ENCODE results near the gene RABGAP1L.

The RABGAP1L gene

GRCh38 chr1:174922121-174922520, 762.8 kb downstream of the RABGAP1L start:
- Histone ChIP-seq H3K4me3 (ENCODE audit: low read length) (no peak overlapping the region), H3K9me3 (ENCODE audit: insufficient read depth, low read length) (0 out of 2 replicates have a peak, but pooled peaks cover 4% of the 10 kb centered on the region), H3K27me3 (ENCODE audit: low read depth, low read length) (no peaks in the 10 kb centered on the region), H4K20me1 (ENCODE audit: insufficient read depth, low read length) (no peaks in the 10 kb centered on the region; the same call in 1 of the 2 replicates), H2AFZ (ENCODE audit: low read depth, low read length) (no peak overlapping the region), H3K27ac (ENCODE audit: low read length) (no peak overlapping the region), H3K79me2 (ENCODE audit: low read length) (no peaks in the 10 kb centered on the region), H3K4me1 (ENCODE audit: low read length) (peaks cover 21% of the 10 kb centered on the region), H3K36me3 (replicated peaks; ENCODE audit: low read depth, low read length) (peaks cover 3% of the 10 kb centered on the region), H3K9ac (ENCODE audit: low read length) (no peak overlapping the region), H3K4me2 (ENCODE audit: low read length) (no peak overlapping the region)
- TF ChIP-seq, protein P1, sequence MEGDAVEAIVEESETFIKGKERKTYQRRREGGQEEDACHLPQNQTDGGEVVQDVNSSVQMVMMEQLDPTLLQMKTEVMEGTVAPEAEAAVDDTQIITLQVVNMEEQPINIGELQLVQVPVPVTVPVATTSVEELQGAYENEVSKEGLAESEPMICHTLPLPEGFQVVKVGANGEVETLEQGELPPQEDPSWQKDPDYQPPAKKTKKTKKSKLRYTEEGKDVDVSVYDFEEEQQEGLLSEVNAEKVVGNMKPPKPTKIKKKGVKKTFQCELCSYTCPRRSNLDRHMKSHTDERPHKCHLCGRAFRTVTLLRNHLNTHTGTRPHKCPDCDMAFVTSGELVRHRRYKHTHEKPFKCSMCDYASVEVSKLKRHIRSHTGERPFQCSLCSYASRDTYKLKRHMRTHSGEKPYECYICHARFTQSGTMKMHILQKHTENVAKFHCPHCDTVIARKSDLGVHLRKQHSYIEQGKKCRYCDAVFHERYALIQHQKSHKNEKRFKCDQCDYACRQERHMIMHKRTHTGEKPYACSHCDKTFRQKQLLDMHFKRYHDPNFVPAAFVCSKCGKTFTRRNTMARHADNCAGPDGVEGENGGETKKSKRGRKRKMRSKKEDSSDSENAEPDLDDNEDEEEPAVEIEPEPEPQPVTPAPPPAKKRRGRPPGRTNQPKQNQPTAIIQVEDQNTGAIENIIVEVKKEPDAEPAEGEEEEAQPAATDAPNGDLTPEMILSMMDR (IDR thresholded peaks at IDR 0.05; ENCODE audit: low read depth, low read length): no peak
- no peak for TF ChIP-seq EZH2phosphoT487 (IDR thresholded peaks at IDR 0.05; ENCODE audit: low read depth)

DNA sequence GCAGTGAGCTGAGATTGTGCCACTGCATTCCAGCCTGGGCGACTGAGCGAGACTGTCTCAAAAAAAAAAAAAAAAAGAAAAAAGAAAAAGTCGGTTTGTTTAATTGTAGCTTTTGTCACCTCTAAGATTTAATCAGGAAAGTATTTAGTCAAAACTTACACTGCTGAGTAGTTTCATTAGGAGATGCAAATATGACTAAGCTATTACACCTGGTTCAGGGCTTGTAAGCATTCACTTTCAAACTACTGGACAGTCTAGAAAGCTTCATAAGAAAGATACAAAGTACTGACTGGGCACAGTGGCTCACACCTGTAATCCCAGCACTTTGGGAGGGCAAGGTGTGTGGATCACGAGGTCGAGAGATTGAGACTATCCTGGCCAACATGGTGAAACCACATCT, 764.5 kb downstream of the RABGAP1L start:
- Histone ChIP-seq H3K27ac (ENCODE audit: low read length) (no peak overlapping the region), H3K4me2 (ENCODE audit: low read length) (peak overlapping the region; percentile 46), H2AFZ (ENCODE audit: low read depth, low read length) (no peak overlapping the region), H3K27me3 (ENCODE audit: low read depth, low read length) (no peaks in the 10 kb centered on the region), H3K9me3 (ENCODE audit: insufficient read depth, low read length) (0 out of 2 replicates have a peak, but pooled peaks cover 4% of the 10 kb centered on the region), H3K4me1 (ENCODE audit: low read length) (peaks cover 29% of the 10 kb centered on the region), H3K9ac (ENCODE audit: low read length) (no peak overlapping the region), H3K36me3 (replicated peaks; ENCODE audit: low read depth, low read length) (peaks cover 3% of the 10 kb centered on the region), H4K20me1 (ENCODE audit: insufficient read depth, low read length) (no peaks in the 10 kb centered on the region; the same call in 1 of the 2 replicates), H3K79me2 (ENCODE audit: low read length) (no peaks in the 10 kb centered on the region), H3K4me3 (ENCODE audit: low read length) (no peak overlapping the region)
- TF ChIP-seq, protein P1 (IDR thresholded peaks at IDR 0.05; ENCODE audit: low read depth, low read length): no peak
- no peak for TF ChIP-seq EZH2phosphoT487 (IDR thresholded peaks at IDR 0.05; ENCODE audit: low read depth)

- H3K4me2 ChIP-seq (ENCODE audit: low read length): no peak overlapping the region
- no peaks in the 10 kb centered on the region for H3K27me3 ChIP-seq (ENCODE audit: low read depth, low read length)
- no peaks in the 10 kb centered on the region for H3K79me2 ChIP-seq (ENCODE audit: low read length)
- peaks cover 24% of the 10 kb centered on the region for H3K4me1 ChIP-seq (ENCODE audit: low read length)
- H2AFZ ChIP-seq (ENCODE audit: low read depth, low read length): no peak overlapping the region
- no peaks in the 10 kb centered on the region; the same call in 1 of the 2 replicates for H4K20me1 ChIP-seq (ENCODE audit: insufficient read depth, low read length)
- no peak for TF ChIP-seq EZH2phosphoT487 (IDR thresholded peaks at IDR 0.05; ENCODE audit: low read depth)
- TF ChIP-seq, protein P1 (IDR thresholded peaks at IDR 0.05; ENCODE audit: low read depth, low read length): no peak
- H3K9ac ChIP-seq (ENCODE audit: low read length): no peak overlapping the region
- H3K27ac ChIP-seq (ENCODE audit: low read length): no peak overlapping the region
- H3K36me3 ChIP-seq (replicated peaks; ENCODE audit: low read depth, low read length): no peaks in the 10 kb centered on the region
- H3K4me3 ChIP-seq (ENCODE audit: low read length): no peak overlapping the region
- no peaks in the 10 kb centered on the region for H3K9me3 ChIP-seq (ENCODE audit: insufficient read depth, low read length)
Measured at GRCh38 chr1:174928541-174928940, 769.2 kb downstream of the RABGAP1L start.

GRCh38 chr1:174931214-174931613, 771.9 kb downstream of the RABGAP1L start:
- H3K4me1 ChIP-seq (ENCODE audit: low read length): peaks cover 12% of the 10 kb centered on the region
- H3K4me2 ChIP-seq (ENCODE audit: low read length): no peak overlapping the region
- H3K79me2 ChIP-seq (ENCODE audit: low read length): no peaks in the 10 kb centered on the region
- no peak overlapping the region for H3K4me3 ChIP-seq (ENCODE audit: low read length)
- no peaks in the 10 kb centered on the region for H4K20me1 ChIP-seq (ENCODE audit: insufficient read depth, low read length)
- no peaks in the 10 kb centered on the region for H3K27me3 ChIP-seq (ENCODE audit: low read depth, low read length)
- no peak overlapping the region for H3K9ac ChIP-seq (ENCODE audit: low read length)
- TF ChIP-seq EZH2phosphoT487 (IDR thresholded peaks at IDR 0.05; ENCODE audit: low read depth): no peak
- TF ChIP-seq, protein P1 (IDR thresholded peaks at IDR 0.05; ENCODE audit: low read depth, low read length): no peak
- no peak overlapping the region for H3K27ac ChIP-seq (ENCODE audit: low read length)
- no peaks in the 10 kb centered on the region for H3K9me3 ChIP-seq (ENCODE audit: insufficient read depth, low read length)
- no peak overlapping the region for H2AFZ ChIP-seq (ENCODE audit: low read depth, low read length)
- no peaks in the 10 kb centered on the region for H3K36me3 ChIP-seq (replicated peaks; ENCODE audit: low read depth, low read length)
